SW480 (cell line): ENCODE data around the gene RCVRN.
"Not testable (repeated sequence)": the region's sequence is repeated elsewhere in the genome, so short reads cannot be mapped to it uniquely, and the experiment has no call there.

ENCODE experiments used
- DNase-seq: peaks from one replicate; pipeline ENCODE4 v3.0.0-alpha.2; 2016; ENCODE audit warnings: low spot score

The RCVRN gene

GRCh38 chr17:9922012-9922848 is 17.2 kb upstream of the RCVRN start:
- DNase-seq, result no peak

GRCh38 chr17:9921216-9921615 is 16.1 kb upstream of the RCVRN start:
- not testable (repeated sequence) for DNase-seq

- no peak for DNase-seq
These were observed 13.8 kb upstream of the RCVRN start for GRCh38 chr17:9918804-9919352.

GRCh38 chr17:9918352-9918751 is 13.3 kb upstream of the RCVRN start:
- no peak for DNase-seq

DNA sequence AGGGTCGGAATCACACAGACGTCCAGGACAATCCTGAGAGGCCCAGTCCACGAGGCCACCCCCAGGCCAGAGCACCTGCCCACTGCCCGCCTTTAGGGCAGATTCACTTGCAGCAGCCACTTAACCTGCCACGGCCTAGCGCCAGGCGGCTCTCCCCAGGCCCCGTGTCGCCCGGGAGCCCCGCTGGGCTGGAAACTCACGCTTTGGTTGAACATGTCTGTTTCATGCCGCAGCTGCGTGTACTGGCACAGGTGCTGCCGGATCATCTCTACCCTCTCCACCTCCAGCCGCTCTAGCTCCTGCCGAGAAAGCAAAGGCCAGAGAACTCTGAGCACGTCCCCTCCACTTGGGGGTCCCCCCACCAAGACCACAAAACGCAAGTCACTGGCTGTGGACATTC is 12.7 kb upstream of the RCVRN start:
- DNase-seq, result no peak

DNA sequence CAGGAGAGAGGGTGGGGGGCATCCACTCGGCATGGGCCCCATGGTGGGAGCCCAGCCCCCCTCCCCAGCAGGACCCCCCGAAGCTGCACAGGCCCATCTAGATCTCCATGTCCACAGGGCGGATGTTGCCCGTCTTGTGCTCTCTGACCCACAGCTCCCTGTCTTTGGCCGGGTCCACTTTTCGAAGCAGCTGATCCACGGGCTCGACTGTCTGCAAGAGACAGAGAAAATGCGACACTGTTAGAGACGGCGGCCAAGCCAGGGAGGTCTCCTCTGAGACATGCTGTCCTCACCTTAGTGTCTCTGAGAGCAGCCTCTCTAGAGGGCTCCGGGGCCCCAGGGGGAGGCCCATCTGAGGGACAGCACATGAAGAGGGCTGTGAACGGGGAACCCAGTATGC is 12.1 kb upstream of the RCVRN start:
- no peak for DNase-seq

GRCh38 chr17:9916108-9916507 is 11.0 kb upstream of the RCVRN start:
- DNase-seq, result no peak

DNA sequence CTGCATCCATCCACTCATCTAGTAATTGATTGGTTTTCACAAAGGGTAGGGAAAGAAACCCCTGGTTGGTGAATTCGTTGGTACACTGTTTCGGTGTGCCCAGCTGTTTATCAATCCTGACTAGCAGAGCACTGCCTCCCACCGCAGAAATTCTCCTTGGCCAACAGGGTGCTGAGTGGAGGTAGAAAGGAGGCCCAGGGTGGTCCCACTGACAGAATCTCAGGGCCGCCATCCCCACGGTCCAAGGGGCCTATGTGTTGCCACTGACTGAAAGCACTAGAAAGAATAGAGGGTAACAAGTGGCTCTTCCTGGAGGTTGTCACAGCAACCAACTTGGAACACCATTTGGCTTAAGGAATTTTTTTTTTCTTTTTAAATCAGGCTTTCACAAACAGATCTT is 8.4 kb upstream of the RCVRN start:
- DNase-seq, result no peak

GRCh38 chr17:9912121-9913099 is 7.3 kb upstream of the RCVRN start:
- no peak for DNase-seq

- no peak for DNase-seq
These were observed 6.0 kb upstream of the RCVRN start for GRCh38 chr17:9911089-9911488.

DNA sequence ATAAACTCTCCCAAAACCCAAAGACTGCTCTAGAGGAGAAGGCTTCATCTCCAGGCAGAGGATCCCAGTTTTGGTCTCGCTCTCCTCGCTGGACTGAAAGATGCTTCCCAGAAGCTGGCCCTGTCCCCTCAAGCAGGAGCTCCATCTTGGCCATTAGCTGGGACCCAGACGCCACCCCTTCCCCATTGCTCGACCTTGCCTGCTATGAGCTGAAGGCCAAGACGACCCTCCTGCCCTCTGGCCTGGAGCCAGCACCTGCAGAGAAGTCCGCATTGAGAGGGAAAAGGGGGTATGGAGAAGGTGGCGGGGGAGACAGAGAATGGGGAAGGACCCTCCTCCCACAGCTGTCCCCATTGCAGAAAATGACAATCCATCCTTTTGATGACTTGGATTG is 3.6 kb upstream of the RCVRN start:
- no peak for DNase-seq

DNA sequence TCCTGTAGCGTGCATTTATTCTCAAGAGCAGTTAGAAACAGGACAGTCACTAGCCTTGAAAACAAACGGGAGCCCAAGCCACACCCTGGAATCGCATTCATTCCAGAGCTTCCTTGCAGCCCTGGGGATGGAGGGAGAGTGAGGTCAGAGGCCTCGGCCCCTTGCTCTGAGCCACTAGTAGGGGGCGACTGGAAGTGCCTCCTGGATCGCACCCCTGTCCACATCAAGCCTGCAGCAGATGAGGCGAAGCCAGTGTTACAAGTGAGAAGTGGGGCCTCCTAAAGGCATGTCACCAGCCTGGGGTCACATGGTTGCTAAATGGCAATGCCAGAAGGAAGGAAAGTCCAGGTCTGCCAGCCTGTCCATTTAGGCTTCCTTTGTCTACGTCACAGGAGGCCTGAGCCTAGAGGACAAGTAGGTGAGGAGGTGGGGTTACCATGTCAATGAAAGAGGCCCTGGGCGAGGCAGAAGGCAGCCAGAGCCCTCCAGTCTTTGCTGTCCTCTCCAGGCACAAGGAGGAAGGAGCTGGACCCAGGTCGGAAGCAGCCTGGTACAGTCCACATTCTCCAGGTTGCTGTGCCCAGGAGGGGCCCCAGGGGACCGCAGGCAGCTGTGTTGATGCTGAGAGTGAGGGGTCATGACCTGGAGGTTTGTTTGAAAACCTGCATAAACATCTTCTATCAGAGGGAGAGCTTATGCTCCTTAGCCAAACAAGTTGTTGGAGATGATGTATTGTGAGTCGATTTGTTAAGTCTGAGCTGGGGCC is 3.0 kb upstream of the RCVRN start:
- DNase-seq, result no peak

DNA sequence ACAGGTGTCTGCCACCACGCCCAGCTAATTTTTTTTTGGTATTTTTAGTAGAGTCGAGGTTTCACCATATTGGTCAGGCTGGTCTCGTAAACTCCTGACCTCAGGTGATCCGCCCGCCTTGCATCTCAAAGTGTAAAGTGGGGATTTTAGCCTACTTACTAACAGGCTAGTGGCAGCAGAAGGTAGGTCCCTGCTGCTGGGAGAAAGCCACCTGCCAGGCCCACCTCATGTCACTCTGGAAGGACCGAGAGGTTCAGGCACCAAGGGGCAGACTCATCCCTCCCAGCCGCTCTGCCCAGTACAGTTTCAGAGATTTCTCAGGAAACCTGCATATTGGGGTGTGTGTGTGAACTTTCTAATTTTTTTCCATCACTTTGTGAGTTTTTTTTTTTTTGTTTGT is 2.1 kb upstream of the RCVRN start:
- no peak for DNase-seq

- no peak for DNase-seq
These were observed 1.5 kb upstream of the RCVRN start for GRCh38 chr17:9906616-9907015.

- DNase-seq, result peak; percentile 16
These were observed 831 bp upstream of the RCVRN start for GRCh38 chr17:9905902-9906301.

DNA sequence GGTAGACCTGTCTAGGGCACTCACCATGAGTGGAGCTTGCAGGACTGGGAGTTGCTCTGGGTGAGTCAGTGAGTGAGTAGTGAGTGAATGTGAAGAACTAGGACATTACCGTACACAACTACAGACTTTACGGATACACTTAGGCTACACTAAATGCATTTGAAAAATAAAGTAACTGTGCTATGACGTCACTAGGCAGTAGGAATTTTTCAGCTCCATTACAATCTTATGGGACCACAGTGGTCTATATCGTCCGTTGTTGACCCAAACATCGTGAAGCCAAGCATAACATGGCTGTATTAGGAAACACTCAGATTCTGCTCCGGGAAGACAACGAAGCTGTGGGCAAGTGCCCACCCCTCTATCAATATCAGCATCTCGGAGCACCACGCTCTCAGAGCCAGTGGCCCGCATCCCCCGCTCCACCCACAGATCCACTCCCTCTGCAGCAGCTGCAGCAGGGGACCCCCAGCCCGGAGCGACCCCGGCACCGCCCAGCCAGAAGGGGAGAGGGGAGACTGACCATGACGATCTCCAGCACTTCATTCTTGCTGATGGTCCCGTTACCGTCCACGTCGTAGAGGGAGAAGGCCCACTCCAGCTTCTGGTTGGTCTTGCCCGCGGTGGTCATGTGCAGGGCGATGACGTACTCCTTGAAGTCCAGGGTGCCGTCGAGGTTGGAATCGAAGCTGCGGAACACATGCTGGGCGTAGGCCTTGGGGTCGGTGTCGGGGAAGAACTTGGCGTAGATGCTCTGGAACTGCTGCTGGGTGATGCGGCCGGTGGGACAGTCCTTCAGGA is 594 bp downstream of the RCVRN start:
- DNase-seq, result no peak

DNA sequence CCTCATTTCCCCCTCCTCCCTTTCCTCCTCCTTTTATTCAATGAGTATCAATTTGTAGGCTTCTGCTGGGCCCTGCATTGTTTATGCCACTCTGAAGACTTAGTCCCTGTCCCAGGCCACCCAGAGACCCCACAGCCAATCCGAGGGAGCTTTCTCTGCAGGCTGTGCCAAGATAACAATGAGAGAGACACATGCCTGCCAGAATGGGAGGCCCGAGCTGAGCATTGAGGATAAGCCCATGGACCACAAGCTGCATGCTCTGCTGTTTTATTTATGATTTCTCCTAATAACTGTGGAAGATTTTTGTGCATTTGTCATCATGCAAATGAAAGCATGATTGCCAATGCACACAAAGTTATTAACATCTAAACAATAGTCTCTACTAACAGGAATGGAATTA is 3.0 kb downstream of the RCVRN start:
- DNase-seq, result no peak

- DNase-seq, result peak; percentile 25
These were observed 4.3 kb downstream of the RCVRN start for GRCh38 chr17:9900784-9901183.

- DNase-seq, result no peak
These were observed 5.0 kb downstream of the RCVRN start for GRCh38 chr17:9900044-9900594.

GRCh38 chr17:9899280-9900043 is 5.6 kb downstream of the RCVRN start:
- DNase-seq, result no peak
